ENCODE data around the gene THY1. TPM values are rescaled to one million over a fixed set of nuclear protein-coding genes. Genes with fewer than 3 reads are reported as not detected.

Gene THY1
- total and polyA plus RNA-seq, 9 of the 15 experiments (the other 6 are each of a cell fraction or from before 2014, with no cell fraction given): 0.07 to 0.40 (median 0.16) TPM; not detected in 5

GRCh38 chr11:119421351-119421750 lies 1.6 kb downstream of the THY1 start:
- CTCF ChIA-PET (ENCODE audit: low intra/inter-chr PET ratio): no interaction called here
- intact Hi-C loops (cut with micrococcal nuclease) (no loop called here), in situ Hi-C loops (cut with MboI) (no loop called here)
- TF ChIP-seq JUND (IDR thresholded peaks at IDR 0.05; ENCODE audit: borderline replicate concordance, low read depth, low read length) (no peak), JUND (tag; IDR thresholded peaks at IDR 0.05; ENCODE audit: borderline replicate concordance, low read depth, low read length) (no peak), ZNF41 (CRISPR knock-in tag; conservative IDR thresholded peaks at IDR 0.05) (no peak), BCOR (IDR thresholded peaks at IDR 0.05) (no peak), ZNF140 (CRISPR knock-in tag; IDR thresholded peaks at IDR 0.05) (no peak), ZNF146 (CRISPR knock-in tag; IDR thresholded peaks at IDR 0.05; ENCODE audit: unreplicated experiment) (no peak)
- TF ChIP-seq, protein P1, sequence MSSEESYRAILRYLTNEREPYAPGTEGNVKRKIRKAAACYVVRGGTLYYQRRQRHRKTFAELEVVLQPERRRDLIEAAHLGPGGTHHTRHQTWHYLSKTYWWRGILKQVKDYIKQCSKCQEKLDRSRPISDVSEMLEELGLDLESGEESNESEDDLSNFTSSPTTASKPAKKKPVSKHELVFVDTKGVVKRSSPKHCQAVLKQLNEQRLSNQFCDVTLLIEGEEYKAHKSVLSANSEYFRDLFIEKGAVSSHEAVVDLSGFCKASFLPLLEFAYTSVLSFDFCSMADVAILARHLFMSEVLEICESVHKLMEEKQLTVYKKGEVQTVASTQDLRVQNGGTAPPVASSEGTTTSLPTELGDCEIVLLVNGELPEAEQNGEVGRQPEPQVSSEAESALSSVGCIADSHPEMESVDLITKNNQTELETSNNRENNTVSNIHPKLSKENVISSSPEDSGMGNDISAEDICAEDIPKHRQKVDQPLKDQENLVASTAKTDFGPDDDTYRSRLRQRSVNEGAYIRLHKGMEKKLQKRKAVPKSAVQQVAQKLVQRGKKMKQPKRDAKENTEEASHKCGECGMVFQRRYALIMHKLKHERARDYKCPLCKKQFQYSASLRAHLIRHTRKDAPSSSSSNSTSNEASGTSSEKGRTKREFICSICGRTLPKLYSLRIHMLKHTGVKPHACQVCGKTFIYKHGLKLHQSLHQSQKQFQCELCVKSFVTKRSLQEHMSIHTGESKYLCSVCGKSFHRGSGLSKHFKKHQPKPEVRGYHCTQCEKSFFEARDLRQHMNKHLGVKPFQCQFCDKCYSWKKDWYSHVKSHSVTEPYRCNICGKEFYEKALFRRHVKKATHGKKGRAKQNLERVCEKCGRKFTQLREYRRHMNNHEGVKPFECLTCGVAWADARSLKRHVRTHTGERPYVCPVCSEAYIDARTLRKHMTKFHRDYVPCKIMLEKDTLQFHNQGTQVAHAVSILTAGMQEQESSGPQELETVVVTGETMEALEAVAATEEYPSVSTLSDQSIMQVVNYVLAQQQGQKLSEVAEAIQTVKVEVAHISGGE (CRISPR knock-in tag; IDR thresholded peaks at IDR 0.05): no peak
- Histone ChIP-seq H2AFZ (ENCODE audit: low read depth, low read length) (no peak overlapping the region), H3K4me2 (ENCODE audit: insufficient read depth, low read length) (no peak overlapping the region), H3K27ac (ENCODE audit: extremely low read depth, low read depth, low read length) (no peak overlapping the region), H3K4me1 (replicated peaks in 1 of 2; ENCODE audit: control insufficient read depth in 2 of 2, insufficient read depth in 2 of 2, low read length in 2 of 2) (peaks cover 0 to 16% of the 10 kb centered on the region in 2 experiments; a peak in 2 of 5 replicates), H4K20me1 (replicated peaks; ENCODE audit: control insufficient read depth, insufficient read depth, low read length) (0 out of 2 replicates have a peak, but pooled peaks cover 2% of the 10 kb centered on the region), H3K4me3 (no peak overlapping the region), H3K9ac (ENCODE audit: insufficient read depth in 1 of 2, low read depth in 2 of 2, low read length in 2 of 2) (no peak overlapping the region), H3K79me2 (ENCODE audit: control insufficient read depth, insufficient read depth, low read length) (no peaks in the 10 kb centered on the region), H3K27me3 (ENCODE audit: control insufficient read depth in 2 of 2, insufficient read depth in 2 of 2, low read length in 2 of 2) (peaks cover 0 to 16% of the 10 kb centered on the region in 2 experiments; a peak in 1 of 5 replicates), H3K9me1 (ENCODE audit: control insufficient read depth, insufficient read depth, low read length) (no peaks in the 10 kb centered on the region), H3K9me3 (replicated peaks; ENCODE audit: control insufficient read depth, insufficient read depth, low read depth, low read length) (no peaks in the 10 kb centered on the region), H3K36me3 (ENCODE audit: control insufficient read depth, insufficient read depth, low read length) (no peaks in the 10 kb centered on the region)
- BruUV-seq (replicated peaks): no TSS peak
- FAIRE-seq (no peak), DNase-seq (ENCODE audit: extremely low read depth in 1 of 4, low spot score in 3 of 4) (no peak), ATAC-seq (no peak)
- POLR2A ChIA-PET: interaction anchor here (1.1 kb wide), 1 partner anchor 21 kb away, joined by 3 read pairs; no protein-coding TSS in a partner anchor
- 15% methylated on average over 8 of the region's 8 CpGs for WGBS (ENCODE audit: insufficient coverage, low coverage, missing lambda C conversion rate)
